NCI-H1105 (cell line): ENCODE results near the gene EDC3.
A peak's percentile ranks its signal among the peaks of the same experiment; 100 is the strongest.

ENCODE experiments used
- DNase-seq: peaks from one replicate; lab custom pipeline; 2025; lab: John Stamatoyannopoulos, UW

The EDC3 gene

GRCh38 chr15:74624020-74624602 lies 71.7 kb downstream of the EDC3 start:
- no peak for DNase-seq

GRCh38 chr15:74622758-74623157 lies 73.1 kb downstream of the EDC3 start:
- no peak for DNase-seq

- no peak for DNase-seq
These were observed 73.9 kb downstream of the EDC3 start for GRCh38 chr15:74621936-74622335.

GRCh38 chr15:74621546-74621920 lies 74.3 kb downstream of the EDC3 start:
- DNase-seq = no peak

- no peak for DNase-seq
These were observed 74.9 kb downstream of the EDC3 start for GRCh38 chr15:74620636-74621545.

GRCh38 chr15:74619916-74620635 lies 75.7 kb downstream of the EDC3 start:
- DNase-seq = no peak

- DNase-seq = no peak
These were observed 76.8 kb downstream of the EDC3 start for GRCh38 chr15:74618841-74619596.

GRCh38 chr15:74616996-74617395 lies 78.8 kb downstream of the EDC3 start:
- DNase-seq = no peak

GRCh38 chr15:74616366-74616939 lies 79.4 kb downstream of the EDC3 start:
- DNase-seq = no peak

GRCh38 chr15:74615508-74616365 lies 80.1 kb downstream of the EDC3 start, which contains the start of gene CLK3:
TSS of gene CLK3 (plus strand) at chr15:74615836. CDS start at chr15:74619197, 3,361 bp downstream.
- DNase-seq = peak; percentile 81

- DNase-seq = no peak
These were observed 80.9 kb downstream of the EDC3 start for GRCh38 chr15:74614744-74615507.

- DNase-seq = no peak
These were observed 81.7 kb downstream of the EDC3 start for GRCh38 chr15:74613953-74614743.

GRCh38 chr15:74613089-74613952 lies 82.5 kb downstream of the EDC3 start:
- no peak for DNase-seq

- no peak for DNase-seq
These were observed 83.1 kb downstream of the EDC3 start for GRCh38 chr15:74612677-74613076.

GRCh38 chr15:74611834-74612233 lies 84.0 kb downstream of the EDC3 start:
- DNase-seq = no peak

GRCh38 chr15:74611341-74611740 lies 84.5 kb downstream of the EDC3 start:
- DNase-seq = no peak

- DNase-seq = no peak
These were observed 85.4 kb downstream of the EDC3 start for GRCh38 chr15:74610302-74610951.

- DNase-seq = no peak
These were observed 85.9 kb downstream of the EDC3 start for GRCh38 chr15:74609938-74610301.
